Activated B cell treated with CpG ODN at 0.5 μM for 24 hours (primary cell): ENCODE data around the gene FLRT2. TPM values are rescaled to one million over a fixed set of nuclear protein-coding genes. Genes with fewer than 3 reads are reported as not detected.

Experiments
- ATAC-seq: fragments of 200-7000 bp; cut with Tn5 transposase; one replicate; pipeline ENCODE4 v1.10.0; 2021; ENCODE audit warnings: low read depth, mild to moderate bottlenecking, moderate library complexity
- CTCF ChIA-PET: fragments of 350-600 bp; sonication (Branson Sonifier 250); formaldehyde crosslinking; loops from one replicate; lab custom pipeline; 2021; ENCODE audit warnings: antibody characterized with exemption; lab: Charles Lee
- POLR2A ChIA-PET: fragments of 350-600 bp; sonication (Branson Sonifier 250); formaldehyde crosslinking; loops from one replicate; lab custom pipeline; 2021; ENCODE audit warnings: antibody characterized with exemption; lab: Charles Lee
- DNase-seq: peaks from one replicate; pipeline ENCODE4 v3.0.0; 2022
- H3K27ac Mint-ChIP-seq: one replicate; pipeline ENCODE4 v1.8.0; 2020; ENCODE audit warnings: mixed read lengths
- H3K27me3 Mint-ChIP-seq: one replicate; pipeline ENCODE4 v1.8.0; 2021; ENCODE audit warnings: mixed read lengths
- H3K36me3 Mint-ChIP-seq: one replicate; pipeline ENCODE4 v1.8.0; 2021; ENCODE audit warnings: low read depth, mixed read lengths
- H3K4me1 Mint-ChIP-seq: one replicate; pipeline ENCODE4 v1.8.0; 2021; ENCODE audit warnings: mixed read lengths
- H3K4me3 Mint-ChIP-seq: one replicate; pipeline ENCODE4 v1.8.0; 2020; ENCODE audit warnings: mild to moderate bottlenecking, mixed read lengths
- H3K9me3 Mint-ChIP-seq: one replicate; pipeline ENCODE4 v1.8.0; 2020; ENCODE audit warnings: mixed read lengths
- intact Hi-C: fragments of 100-400 bp; cut with micrococcal nuclease; formaldehyde crosslinking; loops from one replicate; pipeline ENCODE4 v1.15.1; 2024
- total RNA-seq: library from RNA; stranded (reverse); gene quantifications from 2 replicates; pipeline ENCODE4 v1.2.3, GENCODE V29; 2022
- TF ChIP-seq, protein P1 (sequence below): fragments of 200-600 bp; IDR thresholded peaks from one replicate; pipeline ENCODE4 v1.8.0; 2022; ENCODE audit warnings: antibody characterized with exemption, mild to moderate bottlenecking

FLRT2 gene
- total RNA-seq, 1 donor from 2014 or later, result not detected

DNA sequence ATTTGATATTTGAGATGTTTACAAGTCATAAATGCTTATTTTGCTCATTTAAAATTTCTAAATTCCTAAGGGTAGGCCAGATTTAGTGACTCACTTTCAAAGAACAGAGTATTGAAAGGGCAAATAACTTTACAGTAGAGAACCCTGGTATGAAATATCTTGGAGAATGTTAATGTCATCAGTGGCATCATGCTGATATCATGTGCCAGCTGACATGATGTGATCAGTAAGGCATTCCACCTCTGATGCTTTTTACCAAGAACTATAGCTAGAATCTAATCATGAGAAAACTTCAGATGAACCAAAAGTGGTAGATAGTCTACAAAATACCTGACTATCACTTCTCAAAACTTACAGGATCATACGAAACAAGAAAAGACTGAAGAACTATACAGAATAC lies 2.9 kb upstream of the FLRT2 start:
- CTCF ChIA-PET, result no interaction called here

DNA sequence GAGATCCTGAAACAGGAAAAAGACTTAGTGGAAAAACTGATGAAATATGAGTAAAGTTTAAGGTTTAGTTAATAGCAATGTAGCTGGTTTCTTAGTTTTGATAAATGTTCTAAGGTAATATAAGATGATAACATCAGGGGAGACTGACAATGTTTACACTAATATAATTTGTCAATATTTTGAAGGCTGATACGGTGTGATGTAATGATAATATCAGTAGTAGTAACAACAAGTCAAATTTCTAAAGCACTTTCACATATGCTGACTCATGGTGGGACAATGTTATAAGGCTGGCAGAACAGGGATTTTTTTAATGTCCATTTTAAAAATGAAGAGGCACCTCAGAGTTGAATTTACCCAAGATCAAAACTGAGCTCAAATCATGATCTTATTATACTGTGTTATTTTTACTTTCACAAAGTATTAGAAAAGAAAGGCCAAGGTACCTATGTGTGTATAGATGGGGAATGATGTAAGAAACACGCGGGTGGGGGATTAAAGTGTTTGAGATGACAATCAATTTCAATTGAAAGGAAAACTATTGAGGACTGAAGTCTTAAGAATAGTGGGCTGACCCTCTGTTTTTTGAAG lies 2.4 kb upstream of the FLRT2 start:
- POLR2A ChIA-PET, result no interaction called here
- no peak for ATAC-seq

More for the DNA sequence above, 2.9 kb upstream of the FLRT2 start:
- H3K27me3 Mint-ChIP-seq, result peaks cover 38% of the 10 kb centered on the region
- TF ChIP-seq, protein P1, sequence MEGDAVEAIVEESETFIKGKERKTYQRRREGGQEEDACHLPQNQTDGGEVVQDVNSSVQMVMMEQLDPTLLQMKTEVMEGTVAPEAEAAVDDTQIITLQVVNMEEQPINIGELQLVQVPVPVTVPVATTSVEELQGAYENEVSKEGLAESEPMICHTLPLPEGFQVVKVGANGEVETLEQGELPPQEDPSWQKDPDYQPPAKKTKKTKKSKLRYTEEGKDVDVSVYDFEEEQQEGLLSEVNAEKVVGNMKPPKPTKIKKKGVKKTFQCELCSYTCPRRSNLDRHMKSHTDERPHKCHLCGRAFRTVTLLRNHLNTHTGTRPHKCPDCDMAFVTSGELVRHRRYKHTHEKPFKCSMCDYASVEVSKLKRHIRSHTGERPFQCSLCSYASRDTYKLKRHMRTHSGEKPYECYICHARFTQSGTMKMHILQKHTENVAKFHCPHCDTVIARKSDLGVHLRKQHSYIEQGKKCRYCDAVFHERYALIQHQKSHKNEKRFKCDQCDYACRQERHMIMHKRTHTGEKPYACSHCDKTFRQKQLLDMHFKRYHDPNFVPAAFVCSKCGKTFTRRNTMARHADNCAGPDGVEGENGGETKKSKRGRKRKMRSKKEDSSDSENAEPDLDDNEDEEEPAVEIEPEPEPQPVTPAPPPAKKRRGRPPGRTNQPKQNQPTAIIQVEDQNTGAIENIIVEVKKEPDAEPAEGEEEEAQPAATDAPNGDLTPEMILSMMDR, result no peak
- H3K36me3 Mint-ChIP-seq, result no peaks in the 10 kb centered on the region
- DNase-seq (no peak), ATAC-seq (no peak)
- intact Hi-C loops, result no loop called here
- H3K27ac Mint-ChIP-seq, result no peak overlapping the region
- H3K4me3 Mint-ChIP-seq, result no peak overlapping the region
- no peaks in the 10 kb centered on the region for H3K4me1 Mint-ChIP-seq
- POLR2A ChIA-PET, result no interaction called here
- no peaks in the 10 kb centered on the region for H3K9me3 Mint-ChIP-seq

DNA sequence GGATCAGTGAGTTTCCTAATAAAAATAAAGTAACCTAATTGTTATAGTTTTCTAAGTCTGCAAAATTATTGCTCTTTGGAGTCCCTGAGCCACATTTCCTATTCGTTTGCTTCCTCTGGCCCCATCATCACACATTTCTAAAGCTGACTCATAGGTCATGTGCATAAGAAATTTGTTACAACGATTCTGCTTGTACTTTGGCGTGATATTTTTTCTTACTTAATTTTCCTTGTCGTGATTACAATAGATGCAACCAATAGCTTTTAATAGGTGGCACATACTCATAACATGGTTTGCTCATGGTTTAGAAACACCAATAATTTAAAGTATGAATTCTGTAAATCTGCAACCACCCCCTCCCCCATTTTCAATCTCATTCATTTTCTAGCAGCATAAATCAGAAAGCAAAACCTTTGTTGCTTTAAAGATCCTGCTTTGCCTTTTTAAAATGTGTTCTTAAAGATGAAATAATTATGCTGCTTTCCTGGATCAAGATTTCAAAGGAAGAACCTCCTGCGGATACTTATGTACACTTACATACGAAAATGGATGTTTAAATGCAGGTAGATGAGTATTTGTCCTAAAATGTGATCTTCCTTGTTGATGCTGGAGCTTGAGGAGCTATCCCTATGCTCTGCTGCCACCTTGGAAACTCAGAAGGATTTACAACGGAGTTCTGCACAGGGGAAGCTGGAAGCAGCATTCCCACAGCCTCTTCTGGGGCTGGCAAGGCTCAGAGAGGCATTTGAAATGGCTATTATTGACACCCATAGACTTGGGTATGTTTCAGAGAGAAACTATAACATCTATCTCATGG lies 1.7 kb upstream of the FLRT2 start:
- no peak overlapping the region for H3K4me3 Mint-ChIP-seq
- H3K9me3 Mint-ChIP-seq, result no peaks in the 10 kb centered on the region
- peaks cover 4% of the 10 kb centered on the region for H3K4me1 Mint-ChIP-seq
- intact Hi-C loops, result no loop called here
- H3K27me3 Mint-ChIP-seq, result peaks cover 48% of the 10 kb centered on the region
- DNase-seq (no peak), ATAC-seq (no peak)
- no peaks in the 10 kb centered on the region for H3K36me3 Mint-ChIP-seq
- H3K27ac Mint-ChIP-seq, result no peak overlapping the region
- ChIA-PET POLR2A (no interaction called here), CTCF (no interaction called here)
- TF ChIP-seq, protein P1, result no peak

More for the DNA sequence above, 2.4 kb upstream of the FLRT2 start:
- intact Hi-C loops, result no loop called here
- DNase-seq, result no peak
- Mint-ChIP-seq H3K27ac (no peak overlapping the region), H3K36me3 (no peaks in the 10 kb centered on the region), H3K27me3 (peaks cover 44% of the 10 kb centered on the region), H3K4me1 (peaks cover 1% of the 10 kb centered on the region), H3K4me3 (no peak overlapping the region), H3K9me3 (no peaks in the 10 kb centered on the region)
- CTCF ChIA-PET, result no interaction called here
- TF ChIP-seq, protein P1, result no peak

DNA sequence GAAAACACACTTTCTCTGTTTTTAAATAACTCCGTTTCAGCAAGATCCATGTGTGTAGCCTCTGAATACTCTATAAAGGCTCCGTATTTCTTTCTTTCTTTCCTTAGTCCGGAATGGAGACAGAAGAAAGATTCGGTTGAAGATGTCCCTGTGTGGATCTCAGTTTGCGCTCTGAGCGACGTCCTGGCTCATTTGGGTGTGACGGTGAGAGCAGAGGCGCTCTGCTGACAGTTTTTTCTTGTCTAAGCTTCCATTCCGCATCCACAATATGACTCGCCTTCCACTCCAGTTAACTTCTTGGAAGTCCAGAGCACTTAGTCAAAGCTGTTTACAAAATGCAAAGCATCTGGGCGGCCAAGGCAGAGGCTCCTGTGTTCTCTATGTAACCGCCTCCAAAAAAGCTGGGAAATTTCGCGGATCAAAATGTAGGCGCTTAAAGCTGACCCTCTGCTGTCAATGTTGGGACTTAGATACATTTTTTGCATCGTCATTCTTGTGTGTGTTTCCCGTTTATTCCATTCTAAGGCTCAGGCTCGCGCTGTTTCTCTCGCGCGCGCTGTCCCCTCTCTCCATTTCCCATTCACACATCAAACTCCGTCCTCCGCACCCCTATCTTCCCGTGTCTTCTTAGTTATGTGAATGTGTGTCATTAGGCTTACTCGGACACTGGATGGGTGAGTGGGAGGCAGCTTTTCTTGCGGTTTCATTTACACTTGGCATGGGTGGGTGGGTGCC lies 880 bp upstream of the FLRT2 start:
- Mint-ChIP-seq H3K4me3 (no peak overlapping the region), H3K9me3 (no peaks in the 10 kb centered on the region), H3K27ac (no peak overlapping the region), H3K4me1 (peaks cover 4% of the 10 kb centered on the region), H3K36me3 (no peaks in the 10 kb centered on the region), H3K27me3 (peaks cover 51% of the 10 kb centered on the region)
- no peak for DNase-seq
- ChIA-PET POLR2A (no interaction called here), CTCF (no interaction called here)
- intact Hi-C loops, result no loop called here
- TF ChIP-seq, protein P1, result no peak
- no peak for ATAC-seq

DNA sequence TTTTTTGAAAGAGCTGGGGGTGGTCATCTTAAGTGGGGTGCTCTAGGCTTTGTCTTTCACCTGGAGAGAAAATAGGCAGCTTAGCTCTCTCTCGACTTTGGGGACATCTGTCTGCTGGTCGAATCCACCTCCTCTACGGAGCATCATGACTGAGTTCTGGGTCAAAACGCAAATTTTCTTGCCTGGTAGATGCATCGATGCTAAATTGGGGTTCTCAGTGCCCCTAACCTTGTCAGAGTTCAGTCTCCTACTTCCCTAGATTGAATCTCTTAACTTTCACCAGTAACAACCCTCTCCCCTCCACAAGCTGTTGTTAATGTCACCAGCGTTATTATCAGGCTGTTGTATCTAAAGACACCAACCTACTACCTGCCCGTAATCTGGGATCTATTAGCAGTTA lies 682 bp downstream of the FLRT2 start:
- Mint-ChIP-seq H3K4me3 (no peak overlapping the region), H3K4me1 (peaks cover 4% of the 10 kb centered on the region), H3K36me3 (no peaks in the 10 kb centered on the region), H3K27me3 (peaks cover 61% of the 10 kb centered on the region), H3K27ac (no peak overlapping the region), H3K9me3 (no peaks in the 10 kb centered on the region)
- ChIA-PET CTCF (no interaction called here), POLR2A (no interaction called here)
- no peak for DNase-seq
- TF ChIP-seq, protein P1, result no peak
- no peak for ATAC-seq
- intact Hi-C loops, result no loop called here
